Gastrocnemius medialis (tissue), 4 donors: ENCODE data around the gene KIAA1217. TPM values are rescaled to one million over a fixed set of nuclear protein-coding genes. Genes with fewer than 3 reads are reported as not detected.

Experiments
- ATAC-seq, 2 donors: fragments of 150-250 bp; one replicate each; pipeline ENCODE4 v1.9.1; 2016
- DNase-seq, 2 donors: peaks; one replicate each; pipeline ENCODE4 v3.0.0-alpha.2; 2019
- H3K27ac ChIP-seq, 4 donors: fragments of 200-600 bp; sonication (generic); 1 replicate in 1 of 4; 2 replicates in 3 of 4; pipeline ENCODE4 v1.5.1; 2016 to 2018; ENCODE audit warnings: mild to moderate bottlenecking in 2 of 4, moderate library complexity in 1 of 4
- H3K27me3 ChIP-seq, 3 donors: fragments of 200-600 bp; sonication (generic) in 2 of 3; 1 replicate in 1 of 3; 2 replicates in 2 of 3; pipeline versions ENCODE4 v1.5.1 to v1.6.0; 2016 to 2019; ENCODE audit warnings: mild to moderate bottlenecking in 1 of 3, moderate library complexity in 1 of 3
- H3K36me3 ChIP-seq, 2 donors: fragments of 200-600 bp; sonication (generic) in 1 of 2; one replicate each; pipeline ENCODE4 v1.5.1; 2017 to 2018
- H3K4me1 ChIP-seq, 2 donors: fragments of 200-600 bp; sonication (generic) in 1 of 2; one replicate each; pipeline ENCODE4 v1.5.1; 2016 to 2017; ENCODE audit warnings: mild to moderate bottlenecking in 2 of 2
- H3K4me3 ChIP-seq, 4 donors: fragments of 200-600 bp; sonication (generic) in 3 of 4; 1 replicate in 1 of 4; 2 replicates in 3 of 4; pipeline ENCODE4 v1.5.1; 2016 to 2019; ENCODE audit warnings: mild to moderate bottlenecking in 2 of 4
- H3K9me3 ChIP-seq, 3 donors: fragments of 200-600 bp; sonication (generic) in 2 of 3; 1 replicate in 1 of 3; 2 replicates in 2 of 3; pipeline ENCODE4 v1.5.1; 2016 to 2019
- CTCF ChIP-seq, 5 experiments: fragments of 450-650 bp in 3 of 5; fragments of 200-600 bp in 2 of 5; sonication (generic) in 2 of 5; IDR thresholded peaks in 4 of 5; conservative IDR thresholded peaks in 1 of 5; 1 replicate in 4 of 5; 2 replicates in 1 of 5; pipeline ENCODE4 v1.5.1; 2016 to 2019; ENCODE audit warnings: antibody characterized with exemption in 5 of 5, mild to moderate bottlenecking in 3 of 5, moderate library complexity in 3 of 5
- POLR2A ChIP-seq, 2 donors: fragments of 450-650 bp; IDR thresholded peaks; one replicate each; pipeline ENCODE4 v1.6.1; 2017; ENCODE audit warnings: antibody characterized with exemption in 2 of 2, mild to moderate bottlenecking in 2 of 2, moderate library complexity in 2 of 2
- in situ Hi-C, 4 donors: fragments of 200-750 bp; cut with MboI; loops; one replicate each; pipeline versions ENCODE4 v1.15.0 to v1.8.0; 2017; ENCODE audit warnings: low sequenced_read_pairs in 4 of 4
- intact Hi-C: fragments of 100-400 bp; cut with DNase I; formaldehyde crosslinking; loops from one replicate; pipeline ENCODE4 v1.15.1; 2023; ENCODE audit warnings: low total_unique reads
- total RNA-seq, 4 donors: library from RNA; depleted of rRNA; stranded (reverse); fragments of >200 nt; gene quantifications; one replicate each; pipeline versions ENCODE4 v1.1.0 to v1.2.3, GENCODE V29; 2016

Gene KIAA1217
- total RNA-seq, 4 donors from 2014 or later: 152 to 266 (median 155) TPM

GRCh38 chr10:24485304-24485703 is 276.4 kb downstream of the KIAA1217 start:
- intact Hi-C loops (no loop called here), in situ Hi-C loops (no loop called here)
- Histone ChIP-seq H3K27ac (peak overlapping the region in 2 of 4 donors; percentile 31 to 60), H3K36me3 (peaks cover 0 to 37% of the 10 kb centered on the region in 2 donors), H3K27me3 (no peaks in the 10 kb centered on the region), H3K4me3 (no peak overlapping the region), H3K4me1 (peaks cover 25 to 32% of the 10 kb centered on the region in 2 donors), H3K9me3 (no peaks in the 10 kb centered on the region)
- TF ChIP-seq POLR2A (IDR thresholded peaks at IDR 0.05) (no peak), CTCF (IDR thresholded peaks at IDR 0.05 in 4 of 5, conservative IDR thresholded peaks at IDR 0.05 in 1 of 5) (no peak)
- DNase-seq (no peak), ATAC-seq (no peak)

GRCh38 chr10:24488631-24489030 is 279.7 kb downstream of the KIAA1217 start:
- Histone ChIP-seq H3K4me3 (no peak overlapping the region), H3K4me1 (peaks cover 12 to 15% of the 10 kb centered on the region in 2 donors), H3K27ac (no peak overlapping the region), H3K36me3 (peaks cover 0 to 37% of the 10 kb centered on the region in 2 donors), H3K9me3 (no peaks in the 10 kb centered on the region), H3K27me3 (no peaks in the 10 kb centered on the region)
- DNase-seq (no peak), ATAC-seq (no peak)
- in situ Hi-C loops: no loop called here
- no peak for TF ChIP-seq CTCF (IDR thresholded peaks at IDR 0.05 in 4 of 5, conservative IDR thresholded peaks at IDR 0.05 in 1 of 5)
- TF ChIP-seq POLR2A (IDR thresholded peaks at IDR 0.05): no peak
- intact Hi-C loops: no loop called here

- DNase-seq (no peak), ATAC-seq (no peak)
- H3K4me3 ChIP-seq: no peak overlapping the region
- in situ Hi-C loops (no loop called here), intact Hi-C loops (no loop called here)
- peaks cover 0 to 3% of the 10 kb centered on the region in 2 donors for H3K4me1 ChIP-seq
- H3K36me3 ChIP-seq: peaks cover 0 to 45% of the 10 kb centered on the region in 2 donors
- H3K27ac ChIP-seq: no peak overlapping the region
- no peaks in the 10 kb centered on the region for H3K27me3 ChIP-seq
- TF ChIP-seq POLR2A (IDR thresholded peaks at IDR 0.05) (no peak), CTCF (IDR thresholded peaks at IDR 0.05 in 4 of 5, conservative IDR thresholded peaks at IDR 0.05 in 1 of 5) (no peak)
- H3K9me3 ChIP-seq: no peaks in the 10 kb centered on the region
These were observed 284.2 kb downstream of the KIAA1217 start for GRCh38 chr10:24493165-24493564.

GRCh38 chr10:24494236-24494635 is 285.3 kb downstream of the KIAA1217 start:
- Histone ChIP-seq H3K27ac (no peak overlapping the region), H3K36me3 (peaks cover 0 to 54% of the 10 kb centered on the region in 2 donors), H3K4me1 (no peaks in the 10 kb centered on the region), H3K27me3 (no peaks in the 10 kb centered on the region), H3K9me3 (no peaks in the 10 kb centered on the region), H3K4me3 (no peak overlapping the region)
- ATAC-seq: no peak
- intact Hi-C loops (no loop called here), in situ Hi-C loops (no loop called here)
- TF ChIP-seq POLR2A (IDR thresholded peaks at IDR 0.05) (no peak), CTCF (IDR thresholded peaks at IDR 0.05 in 4 of 5, conservative IDR thresholded peaks at IDR 0.05 in 1 of 5) (no peak)
- DNase-seq: no peak

- Histone ChIP-seq H3K9me3 (no peaks in the 10 kb centered on the region), H3K27ac (no peak overlapping the region), H3K4me3 (no peak overlapping the region), H3K36me3 (peaks cover 0 to 56% of the 10 kb centered on the region in 2 donors), H3K4me1 (no peaks in the 10 kb centered on the region), H3K27me3 (no peaks in the 10 kb centered on the region)
- intact Hi-C loops: no loop called here
- ATAC-seq (no peak), DNase-seq (no peak)
- in situ Hi-C loops: no loop called here
- TF ChIP-seq POLR2A (IDR thresholded peaks at IDR 0.05) (no peak), CTCF (IDR thresholded peaks at IDR 0.05 in 4 of 5, conservative IDR thresholded peaks at IDR 0.05 in 1 of 5) (no peak)
These were observed 285.8 kb downstream of the KIAA1217 start for GRCh38 chr10:24494777-24495176.
